Measurements from ENCODE around the gene CBY3. TPM values are rescaled to one million over a fixed set of nuclear protein-coding genes. Genes with fewer than 3 reads are reported as not detected.
A peak's percentile ranks its signal among the peaks of the same experiment; 100 is the strongest.
"Not testable (repeated sequence)": the region's sequence is repeated elsewhere in the genome, so short reads cannot be mapped to it uniquely, and the experiment has no call there.

CBY3 gene
- polyA plus RNA-seq, 3 donors: 0.99 to 1.8 (median 1.0) TPM

DNA sequence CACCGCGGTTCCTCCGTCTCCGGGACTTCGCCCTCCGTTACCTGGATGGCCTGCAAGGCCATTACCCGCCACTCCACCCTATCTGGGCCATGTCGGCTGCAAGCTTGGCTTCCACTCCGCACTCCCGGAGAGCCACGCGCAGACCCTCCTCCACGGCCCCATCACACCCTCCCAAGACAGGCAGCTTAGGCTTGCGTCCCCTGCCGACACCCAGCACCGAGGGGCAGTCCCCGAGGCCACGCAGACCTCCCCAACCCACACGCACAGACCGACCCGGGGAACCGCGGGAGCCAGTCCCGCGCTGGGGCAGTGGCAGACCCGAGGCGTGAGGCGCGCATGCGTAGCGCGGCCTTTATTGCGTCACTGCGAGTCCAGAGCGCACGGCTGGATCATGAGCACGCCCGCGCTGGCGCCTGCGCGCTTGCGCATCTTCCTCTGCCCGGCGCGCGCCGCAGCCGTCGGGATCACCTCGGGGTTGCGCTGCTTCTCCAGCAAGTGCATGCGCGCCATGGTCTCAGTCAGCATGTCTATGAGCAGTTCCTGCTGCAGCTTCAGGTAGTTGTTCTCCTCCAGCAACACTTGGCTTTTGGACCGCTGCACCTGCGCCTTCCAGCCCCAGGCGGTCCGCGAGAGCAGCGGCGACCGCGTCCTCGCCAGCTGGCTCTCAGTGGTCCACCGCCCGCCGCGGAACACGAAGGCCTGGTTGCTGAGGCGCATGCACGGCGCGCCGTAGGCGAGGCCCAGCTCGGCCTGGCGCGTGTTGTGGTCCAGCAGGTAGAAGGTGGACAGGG, 2.4 kb downstream of the CBY3 start:
- DNase-seq: peak; percentile 96

DNA sequence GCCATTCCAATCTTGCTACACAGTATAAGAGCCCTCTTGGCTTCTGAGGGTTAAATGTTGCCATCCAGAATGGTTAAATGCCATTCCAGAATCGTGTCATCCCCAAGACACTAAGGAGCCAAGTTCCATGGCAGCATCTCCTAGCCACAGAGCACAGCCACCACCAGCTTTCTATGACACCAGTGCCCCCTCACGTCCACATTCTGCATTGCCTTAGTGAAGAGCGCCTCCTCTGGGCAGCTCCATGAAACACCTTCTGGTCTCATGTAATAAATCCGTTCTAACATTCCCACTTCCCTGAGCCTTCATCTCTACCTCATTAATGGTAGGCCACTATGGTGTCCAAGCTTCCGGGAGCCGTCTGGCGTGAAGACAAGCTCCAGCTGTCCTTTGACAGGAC, 12.4 kb downstream of the CBY3 start:
- DNase-seq: peak; percentile 64

DNA sequence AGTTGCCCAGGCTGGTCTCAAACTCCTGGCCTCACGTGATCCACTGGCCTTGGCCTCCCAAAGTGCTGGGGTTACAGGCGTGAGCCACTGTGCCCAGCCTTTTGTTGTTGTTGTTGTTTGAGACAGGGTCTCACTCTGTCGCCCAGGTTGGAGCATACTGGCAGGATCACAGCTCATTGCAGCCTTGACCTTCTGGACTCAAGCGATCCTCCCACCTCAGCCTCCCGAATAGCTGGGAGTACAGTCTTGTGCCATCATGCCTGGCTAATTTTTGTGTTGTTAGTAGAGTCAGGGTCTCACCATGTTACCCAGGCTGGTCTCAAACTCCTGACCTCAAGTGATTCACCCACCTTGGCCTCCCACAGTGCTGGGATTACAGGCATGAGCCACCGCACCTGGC, 19.2 kb downstream of the CBY3 start:
- not testable (repeated sequence) for DNase-seq

DNA sequence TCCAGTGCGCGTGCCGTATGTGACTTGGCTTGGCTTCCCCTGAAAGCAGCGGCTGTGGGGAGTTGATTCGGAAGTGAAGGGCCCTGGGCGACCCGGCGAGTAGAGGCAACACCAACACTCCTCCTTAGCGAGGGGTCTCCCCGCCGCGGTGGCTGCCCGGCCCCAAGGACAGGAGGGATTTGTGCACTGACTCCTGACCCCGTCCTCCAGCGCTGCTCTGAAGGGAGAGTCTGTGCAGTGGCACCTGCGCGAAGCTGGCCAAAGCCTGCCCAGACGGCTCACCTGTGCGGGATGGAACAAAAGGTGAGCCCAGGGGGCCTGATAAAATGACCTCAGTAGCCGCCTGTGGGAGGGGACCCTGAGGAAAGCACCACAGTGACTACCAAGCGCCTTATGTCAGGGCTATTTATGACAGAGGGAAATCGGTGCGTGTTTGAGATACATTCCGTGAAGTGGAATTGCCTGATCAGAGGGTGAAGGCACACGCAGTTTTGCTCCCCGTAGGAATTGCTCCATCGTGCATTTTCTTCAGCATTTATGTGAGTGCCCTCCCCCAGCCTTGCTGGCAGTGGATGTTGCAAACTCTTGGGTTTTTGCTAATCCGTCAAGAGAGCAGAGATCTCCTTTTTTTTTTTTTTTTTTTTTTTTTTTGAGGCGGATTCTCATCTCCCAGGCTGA, 22.5 kb downstream of the CBY3 start:
- not testable (repeated sequence) for DNase-seq

DNA sequence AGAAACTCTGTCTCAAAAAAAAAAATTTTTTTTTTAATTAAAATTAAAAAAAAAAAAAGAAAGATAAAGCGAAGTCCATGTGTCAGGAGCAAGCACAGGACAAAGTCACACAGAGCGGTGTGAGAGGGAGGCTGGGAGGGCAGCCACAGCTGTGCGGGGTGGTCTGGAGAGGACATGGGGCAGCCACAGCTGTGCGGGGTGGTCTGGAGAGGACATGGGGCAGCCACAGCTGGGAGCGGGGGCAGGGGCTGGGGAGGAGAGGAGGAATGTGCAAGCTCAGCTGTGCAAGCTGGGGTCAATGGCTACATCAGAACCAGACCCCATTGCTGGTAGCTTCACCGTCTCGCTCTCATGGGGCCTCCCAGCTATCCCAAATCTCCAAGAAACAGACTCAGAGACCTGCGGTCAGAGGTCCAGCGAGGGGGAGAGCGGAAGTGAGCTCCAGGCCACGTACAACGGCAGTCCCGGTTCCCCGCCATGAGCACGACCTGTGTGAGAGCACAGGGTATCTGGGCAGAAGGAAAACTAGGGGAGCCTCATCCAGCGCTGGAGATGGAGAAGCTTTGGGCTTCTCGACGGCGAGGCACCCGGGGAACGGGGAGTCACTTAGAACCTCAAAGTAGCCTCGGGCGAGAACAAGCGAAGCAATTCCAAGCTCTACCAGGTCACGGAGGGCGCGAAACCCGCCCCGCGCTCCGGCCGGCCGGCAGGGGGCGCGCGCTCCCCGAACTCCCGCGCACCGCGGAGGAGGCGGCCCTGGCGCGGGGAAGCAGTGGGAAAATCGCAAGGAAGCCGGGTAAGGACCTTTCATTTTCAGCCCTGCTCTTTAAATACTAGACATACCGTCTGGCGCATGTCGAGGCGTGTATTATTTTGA, 23.3 kb downstream of the CBY3 start:
- DNase-seq: not testable (repeated sequence)

DNA sequence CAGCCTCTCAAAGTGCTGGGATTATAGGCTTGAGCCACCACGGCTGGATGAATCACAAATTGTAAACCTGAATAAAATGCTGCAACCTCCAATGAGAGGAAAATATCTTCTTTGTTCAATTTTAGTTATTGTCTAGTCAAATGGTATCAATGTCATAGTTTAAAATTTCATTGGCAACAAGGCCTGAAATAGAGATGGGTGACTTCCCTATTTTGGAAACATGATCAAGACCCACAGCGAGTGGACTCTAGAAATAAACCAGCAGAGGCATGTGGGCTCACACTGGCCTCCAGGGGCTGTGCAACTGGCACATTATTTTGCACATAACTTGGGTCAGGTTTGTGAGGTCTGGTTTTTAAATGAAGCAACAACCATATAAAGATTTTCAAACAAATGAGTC, 27.7 kb downstream of the CBY3 start:
- DNase-seq: not testable (repeated sequence)

DNA sequence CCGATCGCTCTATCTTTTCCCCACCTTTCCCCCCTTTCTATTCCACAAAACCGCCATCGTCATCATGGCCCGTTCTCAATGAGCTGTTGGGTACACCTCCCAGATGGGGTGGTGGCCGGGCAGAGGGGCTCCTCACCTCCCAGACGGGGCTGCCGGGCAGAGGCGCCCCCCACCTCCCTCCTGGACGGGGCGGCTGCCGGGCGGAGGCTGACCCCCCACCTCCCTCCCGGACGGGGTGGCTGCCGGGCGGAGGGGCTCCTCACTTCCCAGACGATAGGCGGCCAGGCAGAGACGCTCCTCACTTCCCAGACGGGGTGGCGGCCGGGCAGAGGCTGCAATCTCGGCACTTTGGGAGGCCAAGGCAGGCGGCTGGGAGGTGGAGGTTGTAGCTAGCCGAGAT, 30.6 kb downstream of the CBY3 start:
- not testable (repeated sequence) for DNase-seq

DNA sequence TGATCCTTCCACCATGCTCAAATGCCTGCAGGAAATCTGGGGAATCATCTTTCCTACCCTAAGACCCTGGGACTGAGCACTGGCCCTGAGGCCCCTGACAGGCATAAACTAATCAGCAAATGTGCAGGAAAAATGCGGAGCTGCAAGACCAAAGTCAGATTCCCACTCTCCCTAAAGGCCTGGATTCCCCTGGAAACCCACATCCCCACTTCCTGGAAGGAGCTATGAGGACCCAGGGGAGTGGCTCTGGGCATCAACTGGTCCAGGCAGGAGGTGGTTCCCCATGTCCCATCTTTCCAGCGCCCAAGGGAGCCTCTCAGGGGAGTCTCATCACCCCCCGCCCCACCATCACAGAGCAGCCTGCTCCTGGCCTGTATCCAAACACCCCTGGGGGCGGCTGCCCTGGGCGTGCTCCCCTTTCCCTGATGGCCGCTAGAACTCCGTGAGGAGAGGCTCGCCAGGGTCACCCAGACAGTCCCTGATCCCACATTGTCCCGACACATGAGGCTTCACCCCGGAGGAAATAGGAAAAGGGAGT, 31.6 kb downstream of the CBY3 start:
- not testable (repeated sequence) for DNase-seq

DNA sequence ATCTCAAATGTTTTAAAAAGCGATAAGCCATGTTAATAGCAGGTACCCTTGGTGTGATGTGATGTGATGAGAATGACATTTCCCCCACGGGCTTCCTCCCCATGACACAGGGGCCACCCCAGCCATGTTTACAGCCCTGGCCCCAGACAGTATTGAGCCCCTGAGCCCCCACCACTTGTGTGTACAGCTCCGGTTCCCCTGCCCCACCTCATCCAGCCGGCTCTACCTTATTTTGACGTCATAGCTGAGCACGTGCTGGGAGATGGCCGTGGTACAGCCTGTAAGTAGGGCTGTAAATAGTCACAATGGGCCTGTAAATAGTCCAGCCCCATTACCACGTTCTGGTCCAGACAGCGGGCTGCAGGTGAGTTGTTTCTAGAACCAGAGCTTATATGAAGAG, 32.4 kb downstream of the CBY3 start:
- no peak for DNase-seq

DNA sequence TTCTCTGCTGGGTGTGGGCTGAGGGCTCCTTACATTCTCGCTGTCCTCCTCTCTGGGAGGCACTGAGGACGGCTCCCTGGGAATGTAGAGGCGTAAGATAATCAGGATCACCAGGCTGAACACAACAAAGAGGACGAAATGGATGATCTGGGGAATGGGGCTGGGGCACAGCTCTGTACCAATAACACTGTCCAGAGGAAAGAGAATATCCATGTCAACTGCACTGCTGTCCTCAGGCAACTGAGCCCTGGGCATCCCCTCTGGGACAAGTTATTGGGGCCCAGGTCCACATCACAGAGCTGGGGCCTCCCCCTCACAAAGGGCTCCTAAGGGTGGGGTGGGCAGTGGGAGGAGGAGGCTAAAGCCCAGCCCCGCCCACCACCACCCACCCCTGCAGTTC, 36.1 kb downstream of the CBY3 start:
- DNase-seq: not testable (repeated sequence)

DNA sequence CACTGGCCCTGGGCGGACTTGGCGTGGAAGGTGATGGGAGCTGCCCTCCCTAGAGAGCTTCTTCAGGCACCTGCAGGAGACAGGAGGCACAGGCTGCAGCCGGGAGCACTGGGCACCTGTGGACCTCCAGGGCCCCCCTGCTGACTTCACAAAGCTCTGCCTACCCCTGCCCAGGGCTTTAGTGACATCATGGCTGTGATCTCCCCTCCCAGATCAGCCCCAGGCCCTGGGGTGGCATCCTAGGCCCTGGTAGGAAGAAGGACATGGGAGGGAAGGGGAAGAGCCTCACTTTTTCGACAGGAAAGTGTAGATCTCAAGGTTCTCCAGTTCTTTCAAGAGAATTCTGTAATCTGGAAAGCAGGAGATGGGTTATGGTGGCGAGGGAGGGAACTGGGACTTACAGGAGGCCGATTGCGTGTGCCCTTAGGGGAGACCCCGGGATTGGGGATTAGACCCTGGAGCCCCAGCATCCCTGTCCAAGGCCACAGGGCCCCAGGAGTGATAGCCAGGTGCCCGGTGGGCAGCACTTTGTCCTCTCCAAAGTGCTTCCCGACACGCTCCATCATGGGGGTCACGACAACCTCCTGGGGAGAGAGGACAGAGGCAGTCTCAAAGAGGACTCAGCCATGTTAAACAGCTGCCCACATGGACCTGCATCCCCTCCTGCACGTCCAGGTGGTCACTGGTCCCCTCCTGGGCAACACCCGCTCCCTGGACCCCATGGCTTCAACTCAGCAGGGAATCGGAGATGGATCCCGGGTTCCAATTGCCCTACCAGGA, 37.5 kb downstream of the CBY3 start:
- not testable (repeated sequence) for DNase-seq

DNA sequence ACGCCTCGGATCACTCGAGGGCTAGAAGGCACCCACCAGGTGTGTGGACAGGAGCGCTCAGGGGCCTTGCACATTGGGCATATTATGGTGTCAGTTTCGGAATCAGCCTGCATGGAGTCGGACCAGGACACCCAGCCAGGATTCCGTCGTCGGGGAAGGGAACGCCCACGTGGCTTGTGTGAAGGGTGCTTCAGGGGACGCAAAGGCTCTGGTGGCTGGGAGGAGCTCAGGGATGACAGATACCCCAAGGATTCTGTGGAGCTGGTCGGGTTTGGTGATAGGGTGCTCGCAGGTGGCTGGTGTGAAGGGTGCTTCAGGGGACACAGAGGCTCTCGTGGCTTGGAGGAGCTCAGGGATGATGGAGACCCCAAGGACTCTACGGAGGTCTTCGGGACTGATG, 38.2 kb downstream of the CBY3 start:
- DNase-seq: not testable (repeated sequence)

DNA sequence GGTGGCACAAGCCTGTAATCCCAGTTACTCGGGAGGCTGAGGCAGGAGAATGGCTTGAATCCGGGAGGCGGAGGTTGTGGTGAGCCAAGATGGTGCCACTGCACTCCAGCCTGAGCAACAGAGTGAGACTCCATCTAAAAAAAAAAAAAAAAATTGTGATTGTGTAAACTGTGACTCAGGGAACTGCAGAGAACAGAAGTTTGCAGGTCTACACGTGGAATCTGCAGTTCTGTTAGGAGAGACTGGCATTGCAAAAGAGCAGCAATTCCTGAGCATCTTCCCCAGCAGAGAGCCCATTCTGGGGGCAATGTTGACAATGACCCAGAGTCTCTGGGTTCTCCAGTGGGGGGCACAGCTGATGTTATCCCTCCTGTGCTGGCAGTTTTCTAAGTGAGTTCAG, 39.1 kb downstream of the CBY3 start:
- DNase-seq: not testable (repeated sequence)

DNA sequence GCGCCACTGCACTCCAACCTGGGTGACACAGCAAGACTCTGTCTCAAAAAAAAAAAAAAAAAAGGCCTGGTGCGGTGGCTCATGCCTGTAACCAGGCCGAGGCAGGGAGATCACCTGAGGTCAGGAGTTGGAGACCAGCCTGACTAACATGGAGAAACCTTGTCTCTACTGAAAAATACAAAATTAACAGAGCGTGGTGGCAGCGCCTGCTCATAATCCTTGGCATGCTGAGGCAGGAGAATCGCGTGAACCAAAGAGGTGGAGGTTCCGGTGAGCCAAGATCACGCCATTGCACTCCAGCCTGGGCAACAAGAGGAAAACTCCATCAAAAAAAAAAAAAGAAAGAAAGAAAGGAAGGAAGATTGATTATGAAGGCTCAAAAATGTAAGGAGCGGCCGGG, 41.5 kb downstream of the CBY3 start:
- DNase-seq: not testable (repeated sequence)

DNA sequence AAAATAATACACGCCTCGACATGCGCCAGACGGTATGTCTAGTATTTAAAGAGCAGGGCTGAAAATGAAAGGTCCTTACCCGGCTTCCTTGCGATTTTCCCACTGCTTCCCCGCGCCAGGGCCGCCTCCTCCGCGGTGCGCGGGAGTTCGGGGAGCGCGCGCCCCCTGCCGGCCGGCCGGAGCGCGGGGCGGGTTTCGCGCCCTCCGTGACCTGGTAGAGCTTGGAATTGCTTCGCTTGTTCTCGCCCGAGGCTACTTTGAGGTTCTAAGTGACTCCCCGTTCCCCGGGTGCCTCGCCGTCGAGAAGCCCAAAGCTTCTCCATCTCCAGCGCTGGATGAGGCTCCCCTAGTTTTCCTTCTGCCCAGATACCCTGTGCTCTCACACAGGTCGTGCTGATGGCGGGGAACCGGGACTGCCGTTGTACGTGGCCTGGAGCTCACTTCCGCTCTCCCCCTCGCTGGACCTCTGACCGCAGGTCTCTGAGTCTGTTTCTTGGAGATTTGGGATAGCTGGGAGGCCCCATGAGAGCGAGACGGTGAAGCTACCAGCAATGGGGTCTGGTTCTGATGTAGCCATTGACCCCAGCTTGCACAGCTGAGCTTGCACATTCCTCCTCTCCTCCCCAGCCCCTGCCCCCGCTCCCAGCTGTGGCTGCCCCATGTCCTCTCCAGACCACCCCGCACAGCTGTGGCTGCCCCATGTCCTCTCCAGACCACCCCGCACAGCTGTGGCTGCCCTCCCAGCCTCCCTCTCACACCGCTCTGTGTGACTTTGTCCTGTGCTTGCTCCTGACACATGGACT, 46.3 kb downstream of the CBY3 start:
- DNase-seq: not testable (repeated sequence)

DNA sequence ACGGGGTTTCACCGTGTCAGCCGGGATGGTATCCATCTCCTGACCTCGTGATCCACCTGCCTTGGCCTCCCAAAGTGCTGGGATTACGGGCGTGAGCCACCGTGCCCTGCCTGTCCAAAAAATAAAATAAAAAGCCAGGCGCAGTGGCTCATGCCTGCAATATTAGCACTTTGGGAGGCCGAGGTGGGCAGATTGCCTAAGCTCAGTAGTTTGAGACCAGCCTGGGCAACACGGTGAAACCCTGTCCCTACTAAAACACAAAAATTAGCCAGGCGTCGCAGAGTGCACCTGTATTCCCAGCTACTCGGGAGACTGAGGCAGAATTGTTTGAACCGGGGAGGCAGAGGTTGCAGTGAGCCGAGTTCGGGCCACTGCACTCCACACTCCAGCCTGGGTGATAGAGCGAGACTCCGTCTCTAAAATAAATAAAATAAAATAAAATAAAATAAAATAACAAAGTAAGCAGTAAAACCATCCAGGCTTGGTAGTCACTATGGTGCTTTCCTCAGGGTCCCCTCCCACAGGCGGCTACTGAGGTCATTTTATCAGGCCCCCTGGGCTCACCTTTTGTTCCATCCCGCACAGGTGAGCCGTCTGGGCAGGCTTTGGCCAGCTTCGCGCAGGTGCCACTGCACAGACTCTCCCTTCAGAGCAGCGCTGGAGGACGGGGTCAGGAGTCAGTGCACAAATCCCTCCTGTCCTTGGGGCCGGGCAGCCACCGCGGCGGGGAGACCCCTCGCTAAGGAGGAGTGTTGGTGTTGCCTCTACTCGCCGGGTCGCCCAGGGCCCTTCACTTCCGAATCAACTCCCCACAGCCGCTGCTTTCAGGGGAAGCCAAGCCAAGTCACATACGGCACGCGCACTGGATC, 47.1 kb downstream of the CBY3 start:
- not testable (repeated sequence) for DNase-seq

All from renal pelvis (tissue), 4 donors.